ENCODE data around the gene VEZT.

DNA sequence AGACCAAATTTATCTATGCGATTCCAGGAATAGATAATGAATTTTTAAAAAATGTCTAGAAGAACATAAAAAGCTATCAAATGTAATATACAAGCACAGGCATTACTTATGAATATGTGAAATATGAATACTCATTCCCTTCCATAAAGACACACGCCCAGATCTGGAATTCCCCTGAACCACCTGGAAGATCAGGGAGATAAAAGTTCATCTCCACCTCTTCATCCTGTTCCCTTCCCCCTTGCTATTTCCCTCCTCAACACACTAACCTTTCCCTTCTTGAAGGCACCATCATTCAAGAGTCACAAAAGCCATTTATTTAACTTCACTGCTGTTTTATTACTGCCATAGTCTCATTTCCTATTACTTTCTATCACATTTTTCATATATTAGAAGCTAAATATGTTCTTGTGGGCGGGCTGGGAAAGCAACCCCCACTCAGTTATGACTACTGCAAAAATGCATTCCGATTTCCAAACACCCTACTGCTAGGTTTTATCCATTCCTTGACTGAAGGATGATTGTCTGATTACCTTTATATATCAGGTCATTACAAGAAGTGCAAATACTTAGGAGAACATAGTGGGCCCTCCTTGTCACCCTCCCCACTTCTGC is 16.4 kb upstream of the VEZT start:
- TF ChIP-seq, protein P1, sequence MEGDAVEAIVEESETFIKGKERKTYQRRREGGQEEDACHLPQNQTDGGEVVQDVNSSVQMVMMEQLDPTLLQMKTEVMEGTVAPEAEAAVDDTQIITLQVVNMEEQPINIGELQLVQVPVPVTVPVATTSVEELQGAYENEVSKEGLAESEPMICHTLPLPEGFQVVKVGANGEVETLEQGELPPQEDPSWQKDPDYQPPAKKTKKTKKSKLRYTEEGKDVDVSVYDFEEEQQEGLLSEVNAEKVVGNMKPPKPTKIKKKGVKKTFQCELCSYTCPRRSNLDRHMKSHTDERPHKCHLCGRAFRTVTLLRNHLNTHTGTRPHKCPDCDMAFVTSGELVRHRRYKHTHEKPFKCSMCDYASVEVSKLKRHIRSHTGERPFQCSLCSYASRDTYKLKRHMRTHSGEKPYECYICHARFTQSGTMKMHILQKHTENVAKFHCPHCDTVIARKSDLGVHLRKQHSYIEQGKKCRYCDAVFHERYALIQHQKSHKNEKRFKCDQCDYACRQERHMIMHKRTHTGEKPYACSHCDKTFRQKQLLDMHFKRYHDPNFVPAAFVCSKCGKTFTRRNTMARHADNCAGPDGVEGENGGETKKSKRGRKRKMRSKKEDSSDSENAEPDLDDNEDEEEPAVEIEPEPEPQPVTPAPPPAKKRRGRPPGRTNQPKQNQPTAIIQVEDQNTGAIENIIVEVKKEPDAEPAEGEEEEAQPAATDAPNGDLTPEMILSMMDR (IDR thresholded peaks at IDR 0.05): no peak
- TF ChIP-seq POLR2A (IDR thresholded peaks at IDR 0.05; ENCODE audit: low read depth): no peak
- TF ChIP-seq EP300 (IDR thresholded peaks at IDR 0.05): no peak
- no peak for TF ChIP-seq POLR2AphosphoS5 (IDR thresholded peaks at IDR 0.05)

Measured in esophagus muscularis mucosa (tissue), 4 donors.